IPS-NIHi7 (cell line): ENCODE data around the gene BCL2L13.

Experiments
- DNase-seq: peaks from one replicate; pipeline ENCODE4 v3.0.0; 2012; ENCODE audit warnings: mixed read lengths; ENCODE audit errors: extremely low spot score

BCL2L13 gene

GRCh38 chr22:17779286-17780115 lies 140.9 kb downstream of the BCL2L13 start:
- DNase-seq: no peak

- DNase-seq: no peak
These were observed 141.7 kb downstream of the BCL2L13 start for GRCh38 chr22:17780116-17780740.
